ENCODE results near the gene PSMD13.
"Not testable (repeated sequence)": the region's sequence is repeated elsewhere in the genome, so short reads cannot be mapped to it uniquely, and the experiment has no call there.

The PSMD13 gene

DNA sequence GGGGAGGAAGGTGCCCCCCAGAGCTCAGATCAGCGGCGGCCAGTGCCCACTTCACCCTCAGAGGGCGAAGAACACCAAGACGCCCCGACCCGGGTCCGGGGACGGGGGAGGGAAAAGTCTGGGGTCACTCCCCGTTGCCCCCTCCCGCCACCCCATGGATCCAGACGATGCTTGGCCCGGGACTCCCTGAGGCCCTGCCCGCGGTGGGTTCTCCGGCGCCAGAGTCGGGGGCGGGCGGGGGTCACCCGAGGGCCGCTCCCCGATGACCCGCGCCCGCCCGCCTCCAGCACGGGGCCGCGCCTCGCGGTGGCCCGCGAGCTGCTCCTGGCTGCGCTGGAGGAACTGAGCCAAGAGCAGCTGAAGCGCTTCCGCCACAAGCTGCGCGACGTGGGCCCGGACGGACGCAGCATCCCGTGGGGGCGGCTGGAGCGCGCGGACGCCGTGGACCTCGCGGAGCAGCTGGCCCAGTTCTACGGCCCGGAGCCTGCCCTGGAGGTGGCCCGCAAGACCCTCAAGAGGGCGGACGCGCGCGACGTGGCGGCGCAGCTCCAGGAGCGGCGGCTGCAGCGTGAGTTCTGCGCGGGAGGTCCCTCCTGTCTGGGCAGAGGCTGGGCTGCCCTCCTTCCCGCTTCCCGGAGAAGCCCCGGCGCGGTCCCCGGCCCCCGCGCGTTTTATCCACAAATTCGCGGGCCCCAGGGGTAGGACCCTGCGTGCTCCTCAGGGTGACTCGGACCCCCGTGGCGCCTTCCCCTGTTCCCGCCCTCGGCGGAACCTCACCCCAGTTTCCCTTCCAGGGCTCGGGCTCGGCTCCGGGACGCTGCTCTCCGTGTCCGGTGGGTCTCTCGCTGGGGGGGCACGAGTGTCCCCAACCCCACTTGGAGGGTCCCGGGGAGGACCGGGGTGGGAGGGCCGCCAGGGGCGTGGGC is 42.5 kb downstream of the PSMD13 start:
- peak; percentile 39 for DNase-seq

DNA sequence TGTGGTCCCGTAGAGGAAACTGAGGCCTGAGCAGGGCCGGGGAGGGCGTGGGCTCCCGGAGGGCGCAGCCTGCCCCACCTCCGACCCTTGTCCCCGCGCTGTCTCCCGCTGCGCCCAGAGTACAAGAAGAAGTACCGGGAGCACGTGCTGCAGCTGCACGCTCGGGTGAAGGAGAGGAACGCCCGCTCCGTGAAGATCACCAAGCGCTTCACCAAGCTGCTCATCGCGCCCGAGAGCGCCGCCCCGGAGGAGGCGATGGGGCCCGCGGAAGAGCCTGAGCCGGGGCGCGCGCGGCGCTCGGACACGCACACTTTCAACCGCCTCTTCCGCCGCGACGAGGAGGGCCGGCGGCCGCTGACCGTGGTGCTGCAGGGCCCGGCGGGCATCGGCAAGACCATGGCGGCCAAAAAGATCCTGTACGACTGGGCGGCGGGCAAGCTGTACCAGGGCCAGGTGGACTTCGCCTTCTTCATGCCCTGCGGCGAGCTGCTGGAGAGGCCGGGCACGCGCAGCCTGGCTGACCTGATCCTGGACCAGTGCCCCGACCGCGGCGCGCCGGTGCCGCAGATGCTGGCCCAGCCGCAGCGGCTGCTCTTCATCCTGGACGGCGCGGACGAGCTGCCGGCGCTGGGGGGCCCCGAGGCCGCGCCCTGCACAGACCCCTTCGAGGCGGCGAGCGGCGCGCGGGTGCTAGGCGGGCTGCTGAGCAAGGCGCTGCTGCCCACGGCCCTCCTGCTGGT is 43.4 kb downstream of the PSMD13 start:
- DNase-seq: peak; percentile 83

DNA sequence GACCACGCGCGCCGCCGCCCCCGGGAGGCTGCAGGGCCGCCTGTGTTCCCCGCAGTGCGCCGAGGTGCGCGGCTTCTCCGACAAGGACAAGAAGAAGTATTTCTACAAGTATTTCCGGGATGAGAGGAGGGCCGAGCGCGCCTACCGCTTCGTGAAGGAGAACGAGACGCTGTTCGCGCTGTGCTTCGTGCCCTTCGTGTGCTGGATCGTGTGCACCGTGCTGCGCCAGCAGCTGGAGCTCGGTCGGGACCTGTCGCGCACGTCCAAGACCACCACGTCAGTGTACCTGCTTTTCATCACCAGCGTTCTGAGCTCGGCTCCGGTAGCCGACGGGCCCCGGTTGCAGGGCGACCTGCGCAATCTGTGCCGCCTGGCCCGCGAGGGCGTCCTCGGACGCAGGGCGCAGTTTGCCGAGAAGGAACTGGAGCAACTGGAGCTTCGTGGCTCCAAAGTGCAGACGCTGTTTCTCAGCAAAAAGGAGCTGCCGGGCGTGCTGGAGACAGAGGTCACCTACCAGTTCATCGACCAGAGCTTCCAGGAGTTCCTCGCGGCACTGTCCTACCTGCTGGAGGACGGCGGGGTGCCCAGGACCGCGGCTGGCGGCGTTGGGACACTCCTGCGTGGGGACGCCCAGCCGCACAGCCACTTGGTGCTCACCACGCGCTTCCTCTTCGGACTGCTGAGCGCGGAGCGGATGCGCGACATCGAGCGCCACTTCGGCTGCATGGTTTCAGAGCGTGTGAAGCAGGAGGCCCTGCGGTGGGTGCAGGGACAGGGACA is 44.1 kb downstream of the PSMD13 start:
- peak; percentile 67 for DNase-seq

DNA sequence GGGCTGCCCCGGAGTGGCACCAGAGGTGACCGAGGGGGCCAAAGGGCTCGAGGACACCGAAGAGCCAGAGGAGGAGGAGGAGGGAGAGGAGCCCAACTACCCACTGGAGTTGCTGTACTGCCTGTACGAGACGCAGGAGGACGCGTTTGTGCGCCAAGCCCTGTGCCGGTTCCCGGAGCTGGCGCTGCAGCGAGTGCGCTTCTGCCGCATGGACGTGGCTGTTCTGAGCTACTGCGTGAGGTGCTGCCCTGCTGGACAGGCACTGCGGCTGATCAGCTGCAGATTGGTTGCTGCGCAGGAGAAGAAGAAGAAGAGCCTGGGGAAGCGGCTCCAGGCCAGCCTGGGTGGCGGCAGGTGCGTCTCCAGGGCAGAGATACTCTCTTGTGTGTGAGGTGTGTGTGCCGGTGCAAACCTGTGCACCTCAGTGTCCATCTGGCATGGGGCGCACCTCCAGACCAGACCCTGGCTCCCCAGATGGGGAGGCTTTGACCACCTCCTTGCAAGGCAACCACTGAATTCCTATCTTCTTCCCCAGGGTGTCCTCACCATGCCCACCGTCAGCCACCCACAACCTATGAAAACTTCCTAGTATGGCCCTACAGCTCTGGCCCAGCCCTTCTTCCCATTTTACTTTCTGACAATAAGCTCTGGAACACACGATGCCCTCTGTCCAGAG is 44.8 kb downstream of the PSMD13 start:
- peak; percentile 54 for DNase-seq

DNA sequence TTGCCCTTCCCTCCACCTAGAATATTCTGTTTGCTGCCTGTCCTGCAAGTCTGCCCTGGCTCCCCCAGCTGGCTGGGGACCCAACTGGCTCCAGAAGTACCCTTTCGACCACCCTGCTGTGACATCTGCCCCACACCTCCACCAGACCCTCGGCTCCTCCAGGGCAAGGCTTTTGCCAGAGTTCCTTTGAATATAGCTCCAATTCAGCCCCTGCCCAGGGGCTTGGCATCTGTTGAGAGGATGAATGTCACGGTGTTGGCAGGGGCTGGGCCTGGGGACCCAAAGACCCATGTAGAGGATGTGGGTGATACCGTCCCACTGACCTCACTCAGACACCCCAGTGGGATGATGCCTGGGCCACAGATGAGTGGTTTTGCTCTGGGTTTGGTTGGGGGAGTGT is 45.4 kb downstream of the PSMD13 start:
- DNase-seq: no peak

DNA sequence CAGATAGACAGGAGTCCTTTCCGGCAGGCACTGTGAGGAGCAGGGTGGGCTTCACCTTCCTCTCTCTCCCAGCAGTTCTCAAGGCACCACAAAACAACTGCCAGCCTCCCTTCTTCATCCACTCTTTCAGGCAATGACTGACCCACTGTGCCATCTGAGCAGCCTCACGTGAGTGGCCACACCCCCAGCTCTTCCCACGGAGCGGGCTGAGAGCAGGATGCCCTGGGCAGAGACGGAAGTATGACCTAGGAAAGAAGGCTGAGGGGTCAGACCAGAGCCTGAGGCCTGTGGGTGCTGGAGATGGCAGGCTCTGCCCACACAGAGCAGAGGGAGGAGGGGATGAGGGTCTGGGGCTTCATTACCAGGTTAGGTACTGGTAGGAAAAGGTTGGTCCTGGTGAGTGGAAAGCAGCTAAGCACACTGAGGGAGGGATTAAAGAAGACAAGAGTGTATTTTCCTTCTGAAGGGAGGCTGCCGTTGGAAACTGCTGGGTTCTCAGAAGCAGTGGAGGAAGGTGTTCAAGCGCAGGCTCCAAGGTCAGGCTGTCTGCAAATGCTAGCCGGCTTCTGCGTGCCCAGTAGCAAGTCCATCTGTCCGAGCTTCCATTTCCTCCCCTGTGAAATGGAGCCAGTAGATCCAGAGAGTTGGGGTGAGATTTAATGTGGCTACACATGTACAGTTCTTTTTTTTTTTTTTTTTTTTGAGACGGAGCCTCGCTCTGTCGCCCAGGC is 46.0 kb downstream of the PSMD13 start:
- peak; percentile 48 for DNase-seq

DNA sequence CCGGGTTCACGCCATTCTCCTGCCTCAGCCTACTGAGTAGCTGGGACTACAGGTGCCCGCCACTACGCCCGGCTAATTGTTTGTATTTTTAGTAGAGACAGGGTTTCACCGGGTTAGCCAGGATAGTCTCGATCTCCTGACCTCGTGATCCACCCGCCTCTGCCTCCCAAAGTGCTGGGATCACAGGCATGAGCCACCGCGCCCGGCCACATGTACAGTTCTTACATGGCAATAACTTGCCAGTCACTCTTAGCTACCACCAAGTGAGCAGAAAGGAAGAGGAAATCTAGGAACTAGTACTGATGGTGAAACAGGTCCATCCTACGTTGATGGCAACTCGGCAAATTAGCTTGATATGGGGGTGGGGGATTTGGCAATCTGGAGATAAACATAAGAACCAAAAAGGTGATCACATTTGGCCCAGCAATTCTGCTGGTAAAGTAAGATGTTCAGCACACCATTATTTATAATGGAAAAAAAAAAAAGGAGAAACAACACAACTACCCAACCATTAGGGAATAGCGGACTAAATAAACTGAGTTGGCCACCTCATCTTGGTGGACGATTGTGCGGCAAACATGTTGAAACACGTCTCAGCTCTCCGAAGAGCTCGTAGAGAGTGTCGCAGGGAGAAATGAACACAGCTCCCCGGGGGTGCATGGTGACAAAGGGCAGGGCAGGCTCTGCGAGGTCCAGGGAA is 46.8 kb downstream of the PSMD13 start:
- DNase-seq: no peak

DNA sequence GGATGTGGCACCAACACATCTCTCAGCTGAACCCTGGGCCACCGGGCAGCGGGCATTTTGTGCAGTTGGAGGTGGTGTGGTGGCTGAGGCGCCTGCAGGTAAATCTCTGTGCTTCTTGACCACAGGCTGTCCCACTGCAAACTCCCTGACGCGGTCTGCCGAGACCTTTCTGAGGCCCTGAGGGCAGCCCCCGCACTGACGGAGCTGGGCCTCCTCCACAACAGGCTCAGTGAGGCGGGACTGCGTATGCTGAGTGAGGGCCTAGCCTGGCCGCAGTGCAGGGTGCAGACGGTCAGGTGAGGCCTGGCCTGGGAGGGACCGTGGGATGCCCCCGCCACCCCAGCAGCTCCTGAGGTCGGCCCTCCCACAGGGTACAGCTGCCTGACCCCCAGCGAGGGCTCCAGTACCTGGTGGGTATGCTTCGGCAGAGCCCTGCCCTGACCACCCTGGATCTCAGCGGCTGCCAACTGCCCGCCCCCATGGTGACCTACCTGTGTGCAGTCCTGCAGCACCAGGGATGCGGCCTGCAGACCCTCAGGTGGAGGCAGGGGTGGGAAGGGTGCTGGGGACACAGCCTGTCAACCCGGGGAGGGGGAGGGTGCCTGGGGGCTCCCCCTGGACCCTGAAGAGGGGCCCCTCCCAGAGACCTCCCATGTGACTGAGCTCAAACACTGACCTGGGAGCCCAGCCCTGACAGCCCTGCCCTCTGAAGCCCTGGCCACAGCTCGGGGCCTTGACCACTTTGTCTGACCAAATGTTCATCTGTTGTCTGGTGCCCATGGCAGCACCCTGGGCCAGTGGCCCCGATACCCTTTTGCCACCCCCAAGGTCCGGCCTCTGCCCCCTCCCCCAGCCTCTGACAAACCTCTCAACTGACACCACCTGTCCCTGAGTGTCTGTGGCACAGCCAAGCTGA is 47.6 kb downstream of the PSMD13 start:
- no peak for DNase-seq

DNA sequence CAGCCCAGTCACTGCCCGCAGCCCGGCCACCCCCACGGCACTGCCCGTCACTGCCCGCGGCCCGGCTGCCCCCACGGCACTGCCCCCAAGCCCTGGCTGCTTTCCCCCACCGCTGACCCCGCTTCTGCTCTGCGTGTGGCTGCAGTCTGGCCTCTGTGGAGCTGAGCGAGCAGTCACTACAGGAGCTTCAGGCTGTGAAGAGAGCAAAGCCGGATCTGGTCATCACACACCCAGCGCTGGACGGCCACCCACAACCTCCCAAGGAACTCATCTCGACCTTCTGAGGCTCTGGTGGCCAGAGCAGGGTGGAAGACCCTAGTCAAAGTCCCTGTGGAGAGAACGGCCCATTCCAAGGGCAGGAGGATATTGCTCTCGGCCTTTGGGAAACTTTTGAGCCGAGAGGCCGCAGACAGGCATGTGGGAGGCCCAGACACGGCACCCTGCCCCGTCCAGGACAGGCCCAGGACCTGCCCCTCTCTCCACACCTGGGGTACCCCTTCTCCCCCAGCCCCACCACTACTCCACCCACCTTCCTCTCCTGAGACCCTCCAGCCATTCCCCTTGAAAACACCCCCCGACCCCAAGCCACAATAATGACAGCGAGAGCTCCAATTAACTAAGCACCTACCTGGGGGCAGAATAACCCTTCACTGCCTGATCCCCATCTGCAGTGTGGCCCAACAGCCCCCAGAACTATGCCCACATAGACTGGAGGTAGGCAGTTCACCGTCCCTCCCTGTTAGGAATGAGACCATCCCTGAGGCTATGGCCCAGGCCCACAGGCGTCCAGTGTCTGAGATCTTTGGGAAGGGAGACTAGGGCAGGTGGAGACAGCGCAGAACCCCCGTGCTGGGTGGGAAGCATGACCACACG is 48.5 kb downstream of the PSMD13 start:
- DNase-seq: no peak

DNA sequence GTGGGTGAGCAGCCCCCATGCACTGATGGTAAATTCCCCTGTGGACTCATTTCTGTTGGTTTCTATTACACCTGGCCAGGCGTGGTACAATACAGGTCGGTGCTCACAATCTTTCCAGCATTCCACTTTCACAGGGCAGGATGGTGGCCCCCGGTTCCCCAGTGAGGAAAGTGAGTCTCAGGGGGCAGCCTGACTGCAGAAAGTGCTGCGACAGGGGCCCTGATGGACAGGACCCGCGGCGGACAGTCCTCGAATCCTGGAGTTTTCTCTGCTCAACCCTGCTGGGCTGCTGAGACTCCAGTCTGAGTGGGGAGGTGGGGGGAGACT is 49.1 kb downstream of the PSMD13 start:
- no peak for DNase-seq

DNA sequence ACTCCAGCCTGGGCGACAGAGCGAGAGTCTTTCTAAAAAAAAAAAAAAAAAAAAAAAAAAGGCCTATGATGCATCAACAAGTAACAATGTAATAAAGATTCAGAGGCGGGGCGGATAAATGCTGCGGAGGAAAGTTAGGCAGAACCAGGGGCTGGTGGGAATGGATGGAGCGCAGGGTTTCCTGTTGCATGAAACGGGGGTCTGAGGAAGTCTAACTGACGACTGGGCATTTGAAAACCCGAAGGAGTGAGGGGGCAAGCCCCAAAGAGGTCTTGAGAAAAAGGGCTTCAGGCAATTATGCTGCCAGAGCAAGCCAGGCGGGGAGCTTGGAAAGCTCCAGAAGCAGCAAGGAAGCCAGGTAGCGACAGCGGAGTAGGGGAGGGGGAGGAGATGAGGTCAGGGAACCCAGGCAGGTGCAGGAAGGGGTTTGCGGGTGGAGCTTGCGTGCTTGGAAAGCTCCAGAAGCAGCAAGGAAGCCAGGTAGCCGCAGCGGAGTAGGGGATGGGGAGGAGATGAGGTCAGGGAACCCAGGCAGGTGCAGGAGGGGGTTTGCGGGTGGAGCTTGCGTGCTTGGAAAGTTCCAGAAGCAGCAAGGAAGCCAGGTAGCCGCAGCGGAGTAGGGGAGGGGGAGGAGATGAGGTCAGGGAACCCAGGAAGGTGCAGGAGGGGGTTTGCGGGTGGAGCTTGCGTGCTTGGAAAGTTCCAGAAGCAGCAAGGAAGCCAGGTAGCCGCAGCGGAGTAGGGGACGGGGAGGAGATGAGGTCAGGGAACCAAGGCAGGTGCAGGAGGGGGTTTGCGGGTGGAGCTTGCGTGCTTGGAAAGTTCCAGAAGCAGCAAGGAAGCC is 50.4 kb downstream of the PSMD13 start:
- DNase-seq: not testable (repeated sequence)

DNA sequence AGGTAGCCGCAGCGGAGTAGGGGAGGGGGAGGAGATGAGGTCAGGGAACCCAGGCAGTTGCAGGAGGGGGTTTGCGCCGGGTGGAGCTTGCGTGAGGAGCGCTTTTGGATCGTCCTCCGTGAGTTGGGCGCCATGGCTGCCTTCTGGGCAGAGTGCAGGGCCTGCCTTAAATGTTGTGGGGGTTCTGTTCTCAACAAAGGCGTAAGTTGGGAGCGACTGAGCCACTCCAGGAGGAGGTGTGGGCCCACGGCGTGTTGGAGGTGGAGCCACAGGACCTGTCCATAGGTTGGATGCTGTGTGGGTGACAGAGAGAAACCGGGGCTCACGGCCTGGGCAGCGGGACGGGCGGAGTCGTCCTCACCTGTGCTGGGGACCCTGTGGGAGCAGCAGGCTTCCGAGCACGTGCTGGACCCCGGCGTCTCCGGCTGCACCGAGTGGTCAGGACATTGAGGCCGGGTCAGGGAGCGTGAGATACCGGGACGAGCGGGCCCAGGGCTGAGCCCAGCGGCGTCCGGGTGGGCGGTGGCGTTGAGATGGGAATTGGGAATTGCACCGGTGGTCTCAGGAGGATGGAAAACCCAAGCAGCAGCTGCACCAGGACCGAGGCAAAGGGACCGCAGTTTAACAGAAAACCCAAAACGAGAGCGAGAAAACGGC is 51.2 kb downstream of the PSMD13 start:
- DNase-seq: peak; percentile 57

DNA sequence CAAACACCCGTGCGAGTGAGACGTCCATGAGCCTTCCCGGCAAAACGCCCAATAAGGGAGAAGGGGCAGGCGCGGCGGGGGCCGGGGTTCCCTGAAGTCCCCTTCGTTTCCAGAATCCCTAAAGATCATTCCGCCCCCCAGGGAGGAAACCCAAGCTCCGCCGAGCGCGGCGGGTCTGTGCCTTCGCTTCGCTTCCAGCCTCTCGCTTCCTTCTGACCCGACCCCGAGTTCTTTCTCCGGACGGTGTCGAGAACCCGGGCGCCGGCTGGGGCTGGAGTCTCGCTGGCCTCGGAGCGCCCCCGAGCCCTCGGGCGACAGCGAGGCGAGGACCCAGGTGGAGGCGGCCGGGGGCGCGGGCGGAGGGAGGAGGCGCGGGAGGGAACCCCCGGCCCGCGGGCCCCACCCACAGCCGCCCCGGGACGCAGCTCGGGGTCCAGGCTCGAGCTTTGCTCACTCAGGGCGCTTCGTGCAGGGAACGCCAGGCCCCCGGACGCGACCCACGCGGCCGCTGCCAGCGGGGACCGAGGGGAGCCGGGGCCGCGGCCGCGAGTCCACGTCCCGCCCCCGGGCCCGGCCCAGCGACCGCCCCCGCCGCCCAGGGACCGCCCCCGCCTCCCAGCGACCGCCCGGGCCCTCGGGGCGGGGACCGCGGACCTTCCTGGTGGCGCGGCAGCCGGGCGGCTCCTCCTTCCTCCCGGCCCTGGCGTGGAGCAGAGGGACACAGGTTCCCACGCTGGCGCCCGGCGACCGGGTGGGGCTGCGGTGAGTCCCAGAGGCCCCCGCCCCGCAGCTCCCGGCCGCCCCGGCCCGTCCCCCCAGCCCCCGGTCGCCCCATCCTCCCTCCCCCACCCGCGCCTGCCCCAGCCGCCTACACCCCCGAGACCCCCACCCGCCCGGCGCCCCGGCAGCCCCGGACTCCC is 52.0 kb downstream of the PSMD13 start, which contains the start of gene PGGHG:
Gene PGGHG (plus strand): TSS at position 649 of the 920 bp plus-strand sequence. CDS start 691 bp downstream, outside the sequence.
- DNase-seq: peak; percentile 85

DNA sequence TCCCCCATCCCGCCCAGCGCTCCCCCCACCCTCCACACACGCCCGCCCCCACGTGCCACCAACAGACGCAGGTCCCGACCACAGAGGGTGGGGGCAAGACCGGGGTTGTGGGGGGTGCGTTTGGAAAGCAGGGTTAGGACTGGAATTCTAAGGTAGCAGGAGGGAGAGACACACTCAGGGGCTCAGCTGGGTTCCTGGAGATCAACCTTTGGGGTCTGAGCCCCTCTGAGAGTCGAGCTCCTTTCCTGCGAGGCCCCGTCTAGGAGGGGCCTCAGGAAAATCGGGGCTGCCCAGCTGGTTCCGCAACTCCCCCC is 52.6 kb downstream of the PSMD13 start:
- no peak for DNase-seq

DNA sequence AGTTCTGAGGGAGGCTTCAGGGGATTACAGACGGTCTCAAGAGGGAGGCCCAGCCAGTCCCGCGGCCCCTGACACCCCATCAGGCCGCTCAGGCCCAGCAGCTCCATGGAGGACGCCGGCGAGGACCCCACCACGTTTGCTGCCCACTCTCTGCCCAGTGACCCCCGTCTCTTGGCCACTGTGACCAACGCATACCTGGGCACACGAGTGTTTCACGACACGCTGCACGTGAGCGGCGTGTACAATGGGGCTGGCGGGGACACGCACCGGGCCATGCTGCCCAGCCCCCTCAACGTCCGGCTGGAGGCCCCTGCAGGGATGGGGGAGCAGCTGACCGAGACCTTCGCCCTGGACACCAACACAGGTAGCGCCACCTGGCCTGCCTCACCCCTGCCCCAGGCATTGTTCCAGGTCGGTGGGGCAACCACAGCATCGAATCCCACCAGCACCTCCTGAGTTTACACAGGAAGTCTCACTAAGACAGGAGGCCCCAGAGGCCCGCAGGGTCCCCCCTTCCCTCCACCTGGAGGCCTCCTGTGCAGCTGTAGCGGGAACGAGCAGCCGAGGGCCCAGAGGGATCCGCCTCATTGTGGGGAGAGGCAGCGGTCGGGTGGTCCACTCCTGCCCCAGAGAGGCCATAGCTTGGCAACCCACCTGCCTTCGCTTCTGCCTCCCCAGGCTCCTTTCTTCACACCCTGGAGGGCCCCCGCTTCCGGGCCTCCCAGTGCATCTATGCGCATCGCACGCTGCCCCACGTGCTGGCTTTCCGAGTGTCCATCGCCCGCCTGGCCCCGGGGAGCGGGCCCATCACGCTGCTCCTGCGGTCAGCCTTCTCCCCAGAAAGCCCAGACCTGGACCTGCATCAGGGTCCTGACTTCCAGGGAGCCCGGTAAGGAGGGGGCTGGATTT is 53.2 kb downstream of the PSMD13 start:
- no peak for DNase-seq

Measured in DMS53 (cell line).